Bronchial epithelial cell (primary cell): Measurements from ENCODE around the gene MEN1. TPM values are rescaled to one million over a fixed set of nuclear protein-coding genes. Genes with fewer than 3 reads are reported as not detected.

Source experiments
- DNase-seq: peaks from one replicate; pipeline ENCODE4 v3.0.0-alpha.2; 2010; ENCODE audit warnings: low read depth
- FAIRE-seq: peaks from 2 replicates; lab custom pipeline; 2011; peaks lifted over from hg19 to GRCh38; lab: Jason Lieb, UNC
- H3K27me3 ChIP-seq: 2 replicates; pipeline ENCODE4 v1.5.1; 2011; ENCODE audit warnings: low read length; ENCODE audit not compliant: control insufficient read depth, insufficient read depth
- H3K36me3 ChIP-seq: 2 replicates; pipeline ENCODE4 v1.5.1; 2011; ENCODE audit warnings: low read length; ENCODE audit not compliant: control insufficient read depth, insufficient read depth
- H3K4me3 ChIP-seq: 2 replicates; pipeline ENCODE4 v1.5.1; 2011; ENCODE audit warnings: mild to moderate bottlenecking, low read depth, low read length, control low read depth
- CTCF ChIP-seq: IDR thresholded peaks from 2 replicates; pipeline ENCODE4 v1.5.1; 2011; ENCODE audit warnings: mild to moderate bottlenecking, moderate library complexity, low read length, control low read depth, inconsistent platforms; ENCODE audit not compliant: insufficient read depth, severe bottlenecking
- total RNA-seq: library from RNA; depleted of rRNA; stranded (reverse); fragments of >200 nt; gene quantifications from 2 replicates; pipeline ENCODE4 v1.2.1, GENCODE V29; 2014

The MEN1 gene
- total RNA-seq, 1 donor from 2014 or later = 5.5 TPM

GRCh38 chr11:64829536-64830251, 19.3 kb upstream of the MEN1 start:
- DNase-seq (no peak), FAIRE-seq (no peak)
- H3K4me3 ChIP-seq = no peak overlapping the region
- H3K36me3 ChIP-seq = peaks cover 75% of the 10 kb centered on the region
- TF ChIP-seq CTCF = no peak
- no peaks in the 10 kb centered on the region for H3K27me3 ChIP-seq

- no peak for TF ChIP-seq CTCF
- Histone ChIP-seq H3K27me3 (no peaks in the 10 kb centered on the region), H3K4me3 (no peak overlapping the region), H3K36me3 (peaks cover 57% of the 10 kb centered on the region)
- FAIRE-seq (no peak), DNase-seq (no peak)
These were observed 17.1 kb upstream of the MEN1 start for GRCh38 chr11:64827451-64827839.

GRCh38 chr11:64826578-64827450, 16.5 kb upstream of the MEN1 start:
- H3K27me3 ChIP-seq = no peaks in the 10 kb centered on the region
- TF ChIP-seq CTCF = no peak
- no peak overlapping the region for H3K4me3 ChIP-seq
- DNase-seq (no peak), FAIRE-seq (no peak)
- H3K36me3 ChIP-seq = peaks cover 52% of the 10 kb centered on the region

GRCh38 chr11:64826062-64826461, 15.7 kb upstream of the MEN1 start:
- Histone ChIP-seq H3K27me3 (no peaks in the 10 kb centered on the region), H3K4me3 (no peak overlapping the region), H3K36me3 (peaks cover 46% of the 10 kb centered on the region)
- FAIRE-seq (peak; percentile 73), DNase-seq (no peak)
- no peak for TF ChIP-seq CTCF

GRCh38 chr11:64823568-64824119, 13.3 kb upstream of the MEN1 start:
- DNase-seq (no peak), FAIRE-seq (no peak)
- TF ChIP-seq CTCF = no peak
- Histone ChIP-seq H3K27me3 (no peaks in the 10 kb centered on the region), H3K4me3 (no peak overlapping the region), H3K36me3 (peaks cover 32% of the 10 kb centered on the region)
